H1 (cell line): ENCODE data around the gene APH1A. TPM values are rescaled to one million over a fixed set of nuclear protein-coding genes. Genes with fewer than 3 reads are reported as not detected.

ENCODE experiments used
- CTCF ChIA-PET: fragments of 300-600 bp; sonication (Branson Sonifier 250); formaldehyde crosslinking; loops from one replicate; lab custom pipeline; 2021; ENCODE audit not compliant: partially characterized antibody; lab: Charles Lee
- POLR2A ChIA-PET: fragments of 300-600 bp; sonication (Branson Sonifier 250); formaldehyde crosslinking; loops from one replicate; lab custom pipeline; 2021; ENCODE audit warnings: inconsistent platforms; ENCODE audit not compliant: partially characterized antibody; lab: Charles Lee
- DNase-seq, 2 experiments: peaks; one replicate each; pipeline versions ENCODE4 v3.0.0 to v3.0.0-alpha.2; 2010 to 2022; ENCODE audit warnings: low spot score in 2 of 2, low read depth in 1 of 2, mixed read lengths in 1 of 2
- FAIRE-seq: peaks from 2 replicates; lab custom pipeline; 2011; peaks lifted over from hg19 to GRCh38; lab: Jason Lieb, UNC
- H2AFZ ChIP-seq: 2 replicates; pipeline ENCODE4 v1.8.1; 2012; ENCODE audit warnings: low read length, inconsistent platforms
- H2AK5ac ChIP-seq: 2 replicates; pipeline ENCODE4 v1.6.1; 2013; ENCODE audit warnings: low read depth, low read length
- H2BK120ac ChIP-seq: replicated peaks from 2 replicates; pipeline ENCODE3; 2013; ENCODE audit warnings: low read depth, low read length, inconsistent platforms
- H2BK12ac ChIP-seq: 2 replicates; pipeline ENCODE4 v1.6.1; 2013; ENCODE audit warnings: low read depth, low read length
- H2BK15ac ChIP-seq: 2 replicates; pipeline ENCODE4 v1.6.1; 2013; ENCODE audit warnings: low read length
- H2BK20ac ChIP-seq: 2 replicates; pipeline ENCODE4 v1.6.1; 2013; ENCODE audit warnings: low read length
- H2BK5ac ChIP-seq: 2 replicates; pipeline ENCODE4 v1.6.1; 2013; ENCODE audit warnings: low read depth, low read length
- H3K14ac ChIP-seq: 2 replicates; pipeline ENCODE4 v1.6.1; 2013; ENCODE audit warnings: inconsistent platforms; ENCODE audit not compliant: insufficient read length
- H3K18ac ChIP-seq: 2 replicates; pipeline ENCODE4 v1.6.1; 2013; ENCODE audit warnings: low read length; ENCODE audit errors: extremely low read depth
- H3K23ac ChIP-seq: 2 replicates; pipeline ENCODE4 v1.6.1; 2013; ENCODE audit warnings: inconsistent platforms; ENCODE audit not compliant: insufficient read length
- H3K23me2 ChIP-seq: 2 replicates; pipeline ENCODE4 v1.6.1; 2013; ENCODE audit warnings: low read depth, low read length
- H3K27ac ChIP-seq: 2 replicates; pipeline ENCODE4 v1.6.1; 2011; ENCODE audit warnings: low read depth, low read length, inconsistent platforms
- H3K27me3 ChIP-seq, 4 experiments: replicated peaks in 1 of 4; 1 replicate in 1 of 4; 2 replicates in 3 of 4; pipeline versions ENCODE4 v1.6.1 to v1.8.1; 2011 to 2013; ENCODE audit warnings: low read length in 3 of 4, mild to moderate bottlenecking in 3 of 4, inconsistent platforms in 2 of 4, mixed read lengths in 2 of 4, moderate library complexity in 1 of 4; ENCODE audit not compliant: control insufficient read depth in 3 of 4, insufficient read depth in 3 of 4; ENCODE audit errors: extremely low read depth in 1 of 4
- H3K36me3 ChIP-seq, 4 experiments: 2 replicates each; pipeline versions ENCODE4 v1.6.1 to v1.8.1; 2011 to 2013; ENCODE audit warnings: mild to moderate bottlenecking in 4 of 4, low read length in 3 of 4, moderate library complexity in 2 of 4, control low read depth in 1 of 4, inconsistent platforms in 1 of 4; ENCODE audit not compliant: insufficient read depth in 4 of 4, control insufficient read depth in 2 of 4
- H3K4ac ChIP-seq: replicated peaks from 2 replicates; pipeline ENCODE3; 2013; ENCODE audit warnings: low read length, low read depth, mixed read lengths, inconsistent platforms; ENCODE audit not compliant: insufficient read length
- H3K4me1 ChIP-seq, 4 experiments: replicated peaks in 1 of 4; 1 replicate in 1 of 4; 2 replicates in 3 of 4; pipeline versions ENCODE4 v1.6.1 to v1.8.1; 2011 to 2013; ENCODE audit warnings: low read length in 3 of 4, inconsistent platforms in 2 of 4, mixed read lengths in 1 of 4; ENCODE audit not compliant: insufficient read depth in 4 of 4, control insufficient read depth in 3 of 4
- H3K4me2 ChIP-seq, 2 experiments: 2 replicates each; pipeline versions ENCODE4 v1.6.1 to v1.8.1; 2011 to 2013; ENCODE audit warnings: low read depth in 2 of 2, low read length in 2 of 2, control low read depth in 1 of 2, inconsistent platforms in 1 of 2, mild to moderate bottlenecking in 1 of 2; ENCODE audit not compliant: insufficient read depth in 1 of 2
- H3K4me3 ChIP-seq, 4 experiments: fragments of 200-600, 300-600 bp in 1 of 4; sonication (generic), shearing (Covaris generic), sonication (Bioruptor Twin) in 1 of 4; 2 replicates each; pipeline versions ENCODE4 v1.5.1 to v1.8.1; 2011 to 2016; ENCODE audit warnings: low read length in 4 of 4, low read depth in 3 of 4, control low read depth in 2 of 4, inconsistent platforms in 2 of 4, mild to moderate bottlenecking in 2 of 4, mixed read lengths in 1 of 4, moderate library complexity in 1 of 4; ENCODE audit not compliant: insufficient read depth in 2 of 4; ENCODE audit errors: extremely low read depth in 1 of 4
- H3K56ac ChIP-seq: replicated peaks from 2 replicates; pipeline ENCODE3; 2013; ENCODE audit warnings: low read depth, mild to moderate bottlenecking, mixed read lengths, low read length, inconsistent platforms; ENCODE audit not compliant: insufficient read length
- H3K79me1 ChIP-seq: 2 replicates; pipeline ENCODE4 v1.6.1; 2013; ENCODE audit warnings: low read depth, low read length, control low read depth
- H3K79me2 ChIP-seq, 2 experiments: 2 replicates each; pipeline versions ENCODE4 v1.6.1 to v1.8.1; 2012 to 2013; ENCODE audit warnings: low read length in 2 of 2, mild to moderate bottlenecking in 2 of 2, inconsistent platforms in 1 of 2; ENCODE audit not compliant: insufficient read depth in 2 of 2, control insufficient read depth in 1 of 2
- H3K9ac ChIP-seq, 4 experiments: replicated peaks in 1 of 4; 1 replicate in 1 of 4; 2 replicates in 3 of 4; pipeline versions ENCODE4 v1.6.1 to v1.8.1; 2011 to 2013; ENCODE audit warnings: low read depth in 3 of 4, low read length in 3 of 4, control low read depth in 2 of 4, mild to moderate bottlenecking in 2 of 4, moderate library complexity in 2 of 4, inconsistent platforms in 1 of 4; ENCODE audit errors: extremely low read depth in 1 of 4
- H3K9me3 ChIP-seq, 2 experiments: 2 replicates each; pipeline versions ENCODE4 v1.6.1 to v1.8.1; 2012 to 2013; ENCODE audit warnings: mild to moderate bottlenecking in 2 of 2, moderate library complexity in 2 of 2, control low read depth in 1 of 2, inconsistent platforms in 1 of 2, low read depth in 1 of 2, low read length in 1 of 2, mixed read lengths in 1 of 2; ENCODE audit not compliant: insufficient read depth in 2 of 2
- H4K20me1 ChIP-seq, 2 experiments: replicated peaks in 1 of 2; 2 replicates each; pipeline versions ENCODE3 to v1.8.1; 2011 to 2013; ENCODE audit warnings: inconsistent platforms in 2 of 2, low read length in 2 of 2, mild to moderate bottlenecking in 1 of 2; ENCODE audit not compliant: insufficient read depth in 2 of 2, control insufficient read depth in 1 of 2
- H4K5ac ChIP-seq: 2 replicates; pipeline ENCODE4 v1.6.1; 2013; ENCODE audit warnings: low read length, low read depth, mixed read lengths, inconsistent platforms; ENCODE audit not compliant: insufficient read length
- H4K8ac ChIP-seq: 2 replicates; pipeline ENCODE4 v1.8.0; 2013; ENCODE audit warnings: mild to moderate bottlenecking, moderate library complexity, low read length, inconsistent platforms; ENCODE audit not compliant: insufficient read depth; ENCODE audit errors: extremely low read depth
- H4K91ac ChIP-seq: replicated peaks from 2 replicates; pipeline ENCODE3; 2013; ENCODE audit warnings: low read length, mixed read lengths, inconsistent platforms; ENCODE audit not compliant: insufficient read length
- ATF2 ChIP-seq: IDR thresholded peaks from 2 replicates; pipeline ENCODE4 v1.6.1; 2012; ENCODE audit warnings: low read length, inconsistent platforms
- ATF3 ChIP-seq: IDR thresholded peaks from 2 replicates; pipeline ENCODE4 v1.6.1; 2011; ENCODE audit warnings: low read depth, mild to moderate bottlenecking, low read length; ENCODE audit not compliant: insufficient read depth
- CTBP2 ChIP-seq: IDR thresholded peaks from 2 replicates; pipeline ENCODE4 v1.7.0; 2011; ENCODE audit warnings: borderline replicate concordance, mild to moderate bottlenecking, moderate library complexity, mixed read lengths, low read length; ENCODE audit not compliant: insufficient read depth, insufficient read length
- NRF1 ChIP-seq: IDR thresholded peaks from 2 replicates; pipeline ENCODE4 v1.6.1; 2011; ENCODE audit warnings: mild to moderate bottlenecking, low read depth, low read length, improper control_type of control experiment
- POLR2AphosphoS5 ChIP-seq: IDR thresholded peaks from 2 replicates; pipeline ENCODE4 v1.6.1; 2011; ENCODE audit warnings: low read depth, low read length
- POU5F1 ChIP-seq: IDR thresholded peaks from 2 replicates; pipeline ENCODE4 v1.6.1; 2011; ENCODE audit warnings: low read depth, mild to moderate bottlenecking, low read length, moderate library complexity
- RXRA ChIP-seq: IDR thresholded peaks from 2 replicates; pipeline ENCODE4 v1.6.1; 2011; ENCODE audit warnings: low read depth, mild to moderate bottlenecking, low read length, moderate library complexity; ENCODE audit not compliant: insufficient read depth
- SIN3A ChIP-seq, 2 experiments: IDR thresholded peaks in 1 of 2; conservative IDR thresholded peaks in 1 of 2; 2 replicates each; pipeline ENCODE4 v1.6.1; 2011 to 2012; ENCODE audit warnings: low read length in 2 of 2, improper control_type of control experiment in 1 of 2, low read depth in 1 of 2, mild to moderate bottlenecking in 1 of 2
- SIRT6 ChIP-seq: IDR thresholded peaks from one replicate; pipeline ENCODE4 v1.7.1; 2012; ENCODE audit warnings: low read length, inconsistent platforms
- SP4 ChIP-seq: IDR thresholded peaks from 2 replicates; pipeline ENCODE4 v1.6.1; 2012; ENCODE audit warnings: low read length, inconsistent platforms
- TAF1 ChIP-seq: IDR thresholded peaks from 2 replicates; pipeline ENCODE4 v1.6.1; 2011; ENCODE audit warnings: mild to moderate bottlenecking, low read depth, low read length
- TBP ChIP-seq: IDR thresholded peaks from 2 replicates; pipeline ENCODE4 v1.6.1; 2011; ENCODE audit warnings: low read depth, low read length, improper control_type of control experiment
- TEAD4 ChIP-seq: IDR thresholded peaks from 2 replicates; pipeline ENCODE4 v1.6.1; 2012; ENCODE audit warnings: low read depth, low read length, inconsistent platforms, mixed read lengths
- WGBS, 2 experiments: shearing (Covaris generic) in 1 of 2; methylation state at CpG; one replicate each; pipeline versions ENCODE4 v1.1.6 to v1.1.7; 2013 to 2015; ENCODE audit warnings: low lambda C conversion rate in 2 of 2, mixed read lengths in 2 of 2, inconsistent platforms in 1 of 2, low coverage in 1 of 2, missing lambda C conversion rate in 1 of 2; ENCODE audit not compliant: insufficient replicate concordance in 2 of 2, insufficient coverage in 1 of 2, insufficient read length in 1 of 2; ENCODE audit errors: extremely low coverage in 1 of 2, missing lambda C conversion rate in 1 of 2; 5-methylcytosine and 5-hydroxymethylcytosine counted together
- polyA plus RNA-seq, 7 experiments: library from polyadenylated mRNA; depleted of rRNA in 3 of 7; stranded (reverse) in 5 of 7; unstranded in 2 of 7; fragments of >200 nt in 5 of 7; fragments of 200-250 nt in 2 of 7; gene quantifications; 1 replicate in 5 of 7; 2 replicates in 1 of 7; 4 replicates in 1 of 7; pipeline versions ENCODE4 v1.2.1 to v1.2.3, GENCODE V29; 2011 to 2013; ENCODE audit warnings: missing spikeins in 2 of 7, mixed read lengths in 2 of 7
- total RNA-seq: library from RNA; stranded (reverse); fragmentation: NEBNext Ultra II Directional; extraction: Animal tissue kit (Norgen Biotek cat#: 25700); gene quantifications from 2 replicates; pipeline ENCODE4 v1.2.1, GENCODE V29; 2021

Gene APH1A
- total and polyA plus RNA-seq, 2 of the 8 experiments (the other 6 are each of a cell fraction or from before 2014, with no cell fraction given) = 111 to 183 TPM

GRCh38 chr1:150243003-150243402, 25.8 kb downstream of the APH1A start:
- Histone ChIP-seq H4K20me1 (no peaks in the 10 kb centered on the region), H3K27ac (no peak overlapping the region), H3K18ac (no peak overlapping the region), H3K56ac (no peak overlapping the region), H2BK5ac (no peak overlapping the region), H3K9ac (no peak overlapping the region), H2BK20ac (no peak overlapping the region), H3K23ac (no peak overlapping the region), H2AFZ (no peak overlapping the region), H3K4me2 (no peak overlapping the region), H3K79me2 (no peaks in the 10 kb centered on the region), H3K23me2 (no peaks in the 10 kb centered on the region), H3K9me3 (no peaks in the 10 kb centered on the region), H4K91ac (no peak overlapping the region), H3K14ac (no peak overlapping the region), H3K27me3 (no peaks in the 10 kb centered on the region), H3K4me1 (no peaks in the 10 kb centered on the region), H3K4me3 (no peak overlapping the region), H2BK15ac (no peak overlapping the region), H4K8ac (no peak overlapping the region), H2BK120ac (no peak overlapping the region), H3K79me1 (no peaks in the 10 kb centered on the region), H3K36me3 (no peaks in the 10 kb centered on the region), H4K5ac (no peak overlapping the region), H2AK5ac (no peak overlapping the region), H3K4ac (no peak overlapping the region), H2BK12ac (no peak overlapping the region)
- no peak for FAIRE-seq
- WGBS, 2 experiments = 99% methylated on average over 3 of the region's 3 CpGs; no CpG with 5 or more reads in 1 of the 2 experiments
- no peak for DNase-seq
- ChIA-PET CTCF (no interaction called here), POLR2A (no interaction called here)
- TF ChIP-seq ATF3 = no peak
- TF ChIP-seq TAF1 = no peak
- no peak for TF ChIP-seq TEAD4
- no peak for TF ChIP-seq NRF1
- no peak for TF ChIP-seq SIN3A (conservative IDR thresholded peaks at IDR 0.05 in 1 of 2, IDR thresholded peaks at IDR 0.05 in 1 of 2; ENCODE audit: low read depth in 1 of 2, low read length in 2 of 2)
- TF ChIP-seq POU5F1 = no peak
- TF ChIP-seq RXRA = no peak
- TF ChIP-seq SIRT6 = no peak
- no peak for TF ChIP-seq POLR2AphosphoS5
- no peak for TF ChIP-seq TBP
- TF ChIP-seq CTBP2 = no peak
- no peak for TF ChIP-seq ATF2
- TF ChIP-seq SP4 = no peak
